Measurements from ENCODE around the gene CCR9.

The CCR9 gene

GRCh38 chr3:45909542-45909941 is 23.2 kb downstream of the CCR9 start:
- no peak for DNase-seq

GRCh38 chr3:45910892-45911291 is 24.5 kb downstream of the CCR9 start:
- no peak for DNase-seq

GRCh38 chr3:45911511-45912226 is 25.3 kb downstream of the CCR9 start:
- no peak for DNase-seq

GRCh38 chr3:45912435-45912834 is 26.1 kb downstream of the CCR9 start:
- DNase-seq = no peak

- DNase-seq = no peak
Measured at GRCh38 chr3:45914362-45915058, 28.2 kb downstream of the CCR9 start.

- DNase-seq = no peak
Measured at GRCh38 chr3:45915059-45915439, 28.7 kb downstream of the CCR9 start.

- no peak for DNase-seq
Measured at GRCh38 chr3:45915518-45916231, 29.3 kb downstream of the CCR9 start.

- peak; percentile 84 for DNase-seq
Measured at GRCh38 chr3:45917146-45917898, 31.0 kb downstream of the CCR9 start.

- DNase-seq = no peak
Measured at GRCh38 chr3:45921158-45922038, 35.1 kb downstream of the CCR9 start.

- no peak for DNase-seq
Measured at GRCh38 chr3:45922039-45922326, 35.6 kb downstream of the CCR9 start.

- DNase-seq = no peak
Measured at GRCh38 chr3:45922950-45923590, 36.7 kb downstream of the CCR9 start.

GRCh38 chr3:45923755-45924154 is 37.4 kb downstream of the CCR9 start:
- no peak for DNase-seq

GRCh38 chr3:45927881-45928280 is 41.5 kb downstream of the CCR9 start:
- no peak for DNase-seq

GRCh38 chr3:45929042-45929679 is 42.8 kb downstream of the CCR9 start:
- DNase-seq = no peak

GRCh38 chr3:45931496-45931895 is 45.2 kb downstream of the CCR9 start:
- DNase-seq = no peak

GRCh38 chr3:45932112-45932511 is 45.8 kb downstream of the CCR9 start:
- no peak for DNase-seq

GRCh38 chr3:45933591-45933990 is 47.2 kb downstream of the CCR9 start:
- DNase-seq = no peak

- DNase-seq = no peak
Measured at GRCh38 chr3:45936261-45936660, 49.9 kb downstream of the CCR9 start.

- no peak for DNase-seq
Measured at GRCh38 chr3:45937206-45938042, 51.1 kb downstream of the CCR9 start.

GRCh38 chr3:45938043-45938435 is 51.7 kb downstream of the CCR9 start:
- no peak for DNase-seq

All from NCI-H146 (cell line).